ENCODE data around the gene FAM229B. TPM values are rescaled to one million over a fixed set of nuclear protein-coding genes. Genes with fewer than 3 reads are reported as not detected.
A peak's percentile ranks its signal among the peaks of the same experiment; 100 is the strongest.
"Not testable (repeated sequence)": the region's sequence is repeated elsewhere in the genome, so short reads cannot be mapped to it uniquely, and the experiment has no call there.

The FAM229B gene, protein sequence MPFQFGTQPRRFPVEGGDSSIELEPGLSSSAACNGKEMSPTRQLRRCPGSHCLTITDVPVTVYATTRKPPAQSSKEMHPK
- 6.6 and 14.1 TPM in 2 replicates for total RNA-seq (2014; rRNA removed; shearing (Covaris generic))

DNA sequence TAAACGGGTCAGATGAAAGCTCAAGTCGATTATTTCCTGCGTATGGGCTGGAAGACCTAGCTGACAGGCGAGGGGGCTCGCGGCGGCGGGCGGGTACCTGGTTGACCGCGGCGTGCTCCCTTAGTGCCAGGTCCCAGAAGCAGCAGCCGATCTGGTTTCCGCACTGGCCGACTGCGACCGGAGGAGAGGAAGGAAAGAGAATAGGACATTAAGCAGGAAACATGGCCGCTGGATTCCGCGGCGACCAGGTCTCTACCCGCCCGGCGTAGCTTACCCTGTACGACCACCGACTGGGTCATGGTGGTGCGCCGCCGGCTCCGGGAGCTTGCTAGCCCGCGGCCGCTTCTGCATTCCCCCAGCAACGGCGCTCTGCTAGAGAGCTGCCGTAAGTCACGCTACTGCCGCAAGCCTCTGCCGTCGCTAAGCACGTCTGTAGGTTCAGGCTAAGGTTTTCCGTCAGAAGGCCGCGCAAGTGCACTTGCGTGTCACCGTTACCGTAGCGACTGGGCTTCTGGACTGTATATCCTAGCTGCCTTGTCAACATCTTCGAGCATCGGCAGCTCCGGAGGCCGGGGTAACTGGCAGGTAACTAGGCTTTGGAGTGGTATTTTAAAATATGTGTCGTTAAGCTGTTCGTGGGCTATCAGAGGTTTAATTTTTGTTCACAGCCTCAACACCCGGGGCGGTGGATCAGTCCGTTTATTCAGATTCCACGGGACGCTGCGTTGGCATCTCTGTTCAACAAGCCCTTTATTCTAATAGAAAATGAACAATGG is at the start of gene FAM229B, which contains the start of gene TUBE1:
FAM229B (plus strand) TSS at position 456 of the 776 bp plus-strand sequence. CDS start 11,693 bp downstream, outside the sequence.
TUBE1 (minus strand) TSS at position 347 of the 776 bp plus-strand sequence; CDS start at position 299, 48 bp downstream.
- DNase-seq (ENCODE audit: low spot score), result peak; percentile 91

DNA sequence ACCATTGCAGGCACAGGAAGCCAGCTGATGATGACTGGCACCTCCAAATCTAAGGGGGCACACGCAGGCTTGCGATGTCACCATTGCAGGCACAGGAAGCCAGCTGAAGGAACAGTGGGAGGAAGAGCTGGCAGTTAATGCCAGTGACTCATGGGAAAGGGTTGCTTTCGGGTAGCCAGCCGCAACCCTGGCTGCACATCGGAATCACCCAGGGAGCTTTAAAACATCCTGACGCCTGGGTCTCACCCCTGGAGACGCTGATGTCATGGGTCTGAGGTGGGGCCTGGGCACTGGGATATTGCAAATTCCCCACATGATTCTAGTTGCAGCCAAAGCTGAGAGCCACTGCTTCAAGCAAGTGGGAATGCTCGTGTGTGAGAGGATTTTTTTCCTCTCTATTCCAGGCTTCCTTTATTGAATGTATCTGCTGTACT is 49.6 kb upstream of the FAM229B start:
- peak; percentile 79 for DNase-seq (ENCODE audit: low spot score)

DNA sequence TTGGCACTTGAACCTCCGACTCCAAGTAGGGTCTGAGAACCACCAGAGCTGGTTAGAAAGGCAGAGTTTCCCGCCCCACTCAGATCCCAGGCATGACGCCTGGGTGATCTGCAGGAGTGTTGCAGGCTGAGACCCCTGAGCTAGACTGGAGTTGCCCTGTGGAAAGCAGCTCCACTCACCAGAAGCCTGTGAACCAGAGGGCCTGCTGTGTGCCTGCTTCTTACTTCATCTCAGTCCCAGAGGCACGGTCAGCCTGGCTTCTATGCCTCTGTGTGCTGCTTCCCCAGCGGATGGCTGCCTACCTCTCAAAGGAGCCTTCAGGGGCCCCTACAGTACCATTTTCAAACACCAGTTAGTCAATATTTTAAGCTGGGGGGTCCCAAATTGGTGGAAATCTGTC is 49.1 kb upstream of the FAM229B start:
- no peak for DNase-seq (ENCODE audit: low spot score)

DNA sequence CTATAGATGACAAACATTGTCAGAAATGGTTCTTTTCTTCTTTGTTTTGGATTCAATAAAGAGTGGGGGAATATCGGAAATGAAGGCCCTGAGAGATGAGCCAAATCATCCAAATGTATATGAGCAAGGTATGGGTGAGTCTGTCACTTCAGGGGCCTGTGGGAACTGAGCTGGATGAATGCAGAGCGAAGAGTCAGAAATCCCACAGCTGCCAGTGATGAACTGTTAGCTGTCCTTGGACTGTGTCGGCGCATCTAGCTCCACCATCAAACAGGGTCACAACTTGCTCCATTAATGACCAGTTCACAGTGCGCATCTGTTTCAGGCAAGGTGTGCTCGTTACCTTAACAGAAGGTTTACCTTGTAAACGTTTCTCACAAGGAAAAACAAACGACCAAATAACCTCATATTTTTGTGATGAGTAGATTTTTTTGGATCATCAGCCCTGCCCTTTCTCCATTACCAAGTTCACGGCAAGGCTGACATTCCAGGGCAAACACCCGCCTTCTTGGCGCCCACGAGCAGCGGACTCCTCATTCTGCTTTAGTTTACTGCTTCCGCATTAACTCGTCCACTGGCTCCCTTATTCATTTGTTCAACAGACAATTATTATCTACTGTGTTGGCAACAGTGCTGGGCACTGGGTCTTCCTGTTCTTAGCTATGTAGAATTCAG is 48.5 kb upstream of the FAM229B start:
- no peak for DNase-seq (ENCODE audit: low spot score)

DNA sequence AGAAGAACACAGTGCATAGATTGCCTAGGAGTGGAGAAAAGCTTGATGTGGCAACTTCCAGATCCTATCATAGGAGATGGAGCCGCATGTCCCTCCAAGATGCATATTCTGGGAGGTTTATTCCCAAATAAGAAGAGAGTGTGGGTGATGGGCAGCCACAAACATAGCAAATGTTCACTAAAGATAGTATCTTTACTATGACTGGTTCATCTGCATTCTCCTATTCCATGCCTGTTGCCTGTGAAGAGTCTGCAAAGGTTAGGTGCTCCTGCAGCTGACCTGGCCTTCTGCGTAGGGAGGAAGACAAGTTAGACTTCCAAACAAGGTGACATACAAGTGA is 48.0 kb upstream of the FAM229B start:
- DNase-seq (ENCODE audit: low spot score), result no peak

DNA sequence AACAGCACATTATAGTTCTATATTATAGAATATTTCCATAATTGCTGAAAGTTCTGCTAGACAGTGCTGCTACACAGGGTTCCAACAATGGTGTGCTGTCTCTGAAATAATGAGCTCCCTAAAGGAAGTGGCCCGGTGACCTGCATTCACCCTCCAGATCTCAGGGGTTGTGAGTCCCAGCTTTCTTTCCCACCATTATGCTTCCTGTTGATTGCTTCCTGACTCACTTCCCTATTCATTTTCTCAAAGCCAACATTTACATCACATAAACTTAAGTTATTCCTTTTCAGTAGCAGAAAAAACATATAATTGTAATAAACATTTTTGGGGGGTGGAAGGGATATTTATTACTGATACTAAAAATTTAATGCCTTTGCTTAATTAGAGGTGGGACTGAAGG is 46.4 kb upstream of the FAM229B start:
- DNase-seq (ENCODE audit: low spot score), result no peak

DNA sequence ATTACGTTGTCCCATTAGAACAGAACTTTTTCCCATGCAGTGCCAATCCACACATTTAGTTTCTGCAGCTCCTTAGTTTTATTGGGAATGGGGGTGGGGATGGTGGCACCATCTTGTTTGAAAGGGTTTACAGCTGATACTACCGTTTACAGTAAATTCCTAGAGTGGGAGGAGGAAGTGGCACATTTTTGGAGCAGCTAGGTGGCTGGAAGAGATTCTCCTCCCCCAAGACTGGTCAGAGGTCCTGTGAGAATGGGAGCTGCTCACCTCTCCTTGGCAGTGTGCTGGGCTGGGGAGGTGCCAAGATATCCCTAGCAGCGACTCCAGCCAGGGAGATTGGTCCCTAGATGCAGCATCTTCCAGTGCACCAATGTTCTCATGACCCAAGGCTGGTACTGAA is 45.9 kb upstream of the FAM229B start:
- DNase-seq (ENCODE audit: low spot score), result no peak

DNA sequence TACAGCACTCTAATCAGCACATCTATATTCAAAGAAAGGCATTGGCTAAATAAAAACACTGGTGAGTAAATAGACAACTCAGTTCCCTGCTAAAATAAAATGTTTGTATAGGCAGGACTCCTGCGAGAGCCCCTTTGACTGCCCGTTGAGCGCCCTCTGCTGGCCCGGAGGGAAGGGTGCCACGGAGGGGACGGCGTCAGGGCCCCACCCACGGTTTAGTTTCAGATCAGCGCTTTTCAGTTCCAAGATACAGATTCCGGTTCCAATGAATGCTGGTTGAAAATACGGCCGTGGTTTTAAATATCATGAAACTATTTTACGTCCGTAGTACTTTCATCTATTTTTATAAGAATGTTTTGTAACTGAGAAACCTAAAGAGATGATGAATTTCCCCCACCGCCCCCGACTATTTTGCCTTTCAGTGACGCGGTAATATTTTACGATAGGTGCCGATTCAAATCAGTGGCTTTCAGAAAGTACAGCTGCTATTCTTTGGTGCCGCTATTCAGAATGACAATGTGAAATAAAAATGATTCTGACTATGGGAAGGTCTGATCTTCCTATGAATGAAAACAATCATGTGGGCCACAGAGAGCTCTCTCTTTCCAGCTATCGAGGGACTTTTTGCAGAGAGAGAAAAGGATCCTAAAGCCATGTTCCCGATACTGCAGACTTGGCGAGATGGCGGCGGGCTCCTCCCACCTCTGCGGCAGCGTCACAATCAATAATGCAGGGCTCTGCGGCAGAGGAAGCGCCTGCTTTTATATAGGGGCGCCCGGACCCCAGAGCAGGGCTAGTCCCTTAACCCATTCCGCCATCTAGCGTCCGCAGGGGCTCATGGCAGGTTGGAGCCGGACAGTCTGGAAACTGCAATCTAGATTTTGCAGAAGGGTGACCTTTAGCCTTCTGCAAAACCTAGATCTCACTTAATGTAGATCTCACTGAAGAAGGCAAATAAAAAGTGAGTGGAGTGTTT is 44.1 kb upstream of the FAM229B start:
- peak; percentile 79 for DNase-seq (ENCODE audit: low spot score)

DNA sequence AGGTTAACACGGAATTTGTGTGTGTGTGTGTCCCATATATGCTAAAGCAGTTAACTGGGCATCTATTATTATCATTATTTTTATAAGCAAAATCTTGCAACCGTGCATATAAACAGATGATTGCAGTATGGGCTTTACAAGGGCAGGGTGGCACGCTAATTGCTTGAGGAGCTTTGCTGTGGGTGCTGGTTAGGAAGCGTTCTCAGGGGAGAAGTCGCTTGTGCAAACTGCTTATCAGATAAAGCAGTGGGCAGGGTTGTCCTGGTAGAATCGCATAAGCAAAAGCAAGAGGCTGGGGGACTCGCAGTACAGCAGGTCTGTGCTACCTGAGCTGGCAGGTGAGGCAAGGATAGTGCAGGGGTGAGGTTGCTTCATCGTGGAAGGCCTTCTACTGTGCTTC is 43.2 kb upstream of the FAM229B start:
- DNase-seq (ENCODE audit: low spot score), result no peak

DNA sequence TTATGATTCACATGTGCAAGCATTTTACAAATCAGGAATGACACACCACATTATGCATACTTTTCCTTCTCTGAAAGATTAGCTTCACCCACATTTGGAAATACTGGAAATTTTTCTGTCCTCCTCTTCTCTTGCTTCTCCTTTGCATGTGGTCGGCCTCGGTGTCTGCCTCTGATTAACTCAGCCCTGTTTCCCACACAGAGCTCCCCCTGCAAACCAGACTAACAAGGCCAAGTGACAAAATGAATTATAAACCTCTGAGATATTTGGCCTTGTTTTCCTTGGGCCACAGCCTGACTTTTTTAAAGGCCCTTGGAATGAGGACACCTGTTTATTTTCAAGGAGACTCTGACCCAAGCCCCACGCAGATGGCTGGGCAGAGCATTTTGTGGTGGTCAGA is 42.5 kb upstream of the FAM229B start:
- DNase-seq (ENCODE audit: low spot score), result no peak

DNA sequence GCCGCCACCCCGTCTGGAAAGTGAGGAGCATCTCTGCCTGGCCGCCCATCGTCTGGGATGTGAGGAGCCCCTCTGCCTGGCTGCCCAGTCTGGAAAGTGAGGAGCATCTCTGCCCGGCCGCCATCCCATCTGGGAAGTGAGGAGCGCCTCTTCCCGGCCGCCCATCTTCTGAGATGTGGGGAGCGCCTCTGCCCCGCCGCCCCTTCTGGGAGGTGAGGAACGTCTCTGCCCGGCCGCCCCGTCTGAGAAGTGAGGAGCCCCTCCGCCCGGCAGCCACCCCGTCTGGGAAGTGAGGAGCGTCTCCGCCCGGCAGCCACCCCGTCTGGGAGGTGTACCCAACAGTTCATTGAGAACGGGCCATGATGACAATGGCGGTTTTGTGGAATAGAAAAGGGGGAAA is 39.9 kb upstream of the FAM229B start:
- DNase-seq (ENCODE audit: low spot score), result not testable (repeated sequence)

DNA sequence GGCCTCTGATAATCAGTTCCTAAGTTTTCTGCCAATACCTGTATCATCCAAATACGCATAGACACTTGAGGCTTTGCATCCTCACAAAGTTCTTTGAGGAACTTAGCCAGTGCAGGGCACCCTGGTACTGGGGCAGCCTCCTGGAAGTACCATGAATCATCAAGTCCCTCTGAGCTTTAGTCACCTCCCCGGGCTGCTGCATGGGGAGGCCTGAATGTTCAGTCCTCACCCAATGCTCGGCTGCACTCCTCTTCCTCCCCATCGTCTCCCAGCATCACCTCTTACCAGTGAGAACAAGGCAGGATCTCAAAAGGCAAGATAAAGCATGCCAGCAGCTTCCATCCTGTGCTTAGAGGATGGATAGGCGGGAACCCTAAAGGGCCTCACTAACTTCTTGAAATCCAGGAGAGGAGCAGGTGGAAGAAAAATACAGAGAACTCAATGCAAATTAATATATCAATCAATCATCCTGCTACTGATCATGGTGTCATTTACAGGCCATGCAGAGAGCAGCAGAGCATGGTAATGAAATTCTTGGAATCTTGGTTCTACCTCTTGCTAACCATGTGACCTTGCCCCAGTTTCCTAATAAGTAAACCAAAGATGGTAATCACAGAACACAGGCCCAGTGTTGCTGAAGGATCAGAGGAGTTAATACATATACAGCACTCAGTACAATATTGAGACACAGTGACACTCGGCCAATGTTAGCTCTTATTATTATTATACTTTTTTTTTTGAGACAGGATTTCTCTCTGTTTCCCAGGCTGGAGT is 38.2 kb upstream of the FAM229B start:
- DNase-seq (ENCODE audit: low spot score), result no peak

DNA sequence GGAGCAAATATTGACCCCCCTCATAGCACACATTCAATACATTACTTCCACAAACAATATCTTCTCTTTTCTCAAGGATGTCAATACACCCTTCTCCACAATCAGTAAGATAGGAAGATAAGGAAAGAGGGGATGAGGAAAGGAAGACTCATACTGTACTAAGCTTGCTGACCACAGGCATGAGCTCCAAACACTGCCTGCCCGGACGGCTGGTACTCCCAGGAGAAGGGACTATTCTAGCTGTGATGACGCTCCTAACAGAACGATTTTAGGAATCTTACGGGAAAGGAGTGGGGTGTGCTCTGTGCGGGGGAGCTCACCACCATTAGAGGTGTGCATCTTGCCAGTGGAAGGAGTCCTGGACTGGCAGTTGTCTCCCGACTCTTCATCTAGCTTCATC is 37.4 kb upstream of the FAM229B start:
- DNase-seq (ENCODE audit: low spot score), result no peak

DNA sequence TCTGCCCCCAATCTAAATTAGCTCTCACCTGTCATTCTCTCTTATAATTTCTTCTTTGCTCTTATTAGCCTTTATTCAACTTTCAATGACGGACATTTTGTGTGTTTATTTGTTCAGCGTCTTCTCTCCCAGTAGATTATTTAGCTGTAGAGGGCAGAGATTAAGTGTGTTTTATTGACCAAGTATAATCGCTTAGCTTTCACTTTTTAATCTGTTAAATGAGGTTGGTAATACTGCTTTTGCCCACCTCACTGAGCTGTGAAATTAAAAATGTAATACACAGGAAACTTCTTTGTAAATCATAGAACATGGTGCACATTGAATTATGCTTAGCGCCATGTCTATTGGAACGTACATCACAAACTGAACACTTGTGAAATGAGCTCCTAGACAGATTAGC is 37.0 kb upstream of the FAM229B start:
- no peak for DNase-seq (ENCODE audit: low spot score)

DNA sequence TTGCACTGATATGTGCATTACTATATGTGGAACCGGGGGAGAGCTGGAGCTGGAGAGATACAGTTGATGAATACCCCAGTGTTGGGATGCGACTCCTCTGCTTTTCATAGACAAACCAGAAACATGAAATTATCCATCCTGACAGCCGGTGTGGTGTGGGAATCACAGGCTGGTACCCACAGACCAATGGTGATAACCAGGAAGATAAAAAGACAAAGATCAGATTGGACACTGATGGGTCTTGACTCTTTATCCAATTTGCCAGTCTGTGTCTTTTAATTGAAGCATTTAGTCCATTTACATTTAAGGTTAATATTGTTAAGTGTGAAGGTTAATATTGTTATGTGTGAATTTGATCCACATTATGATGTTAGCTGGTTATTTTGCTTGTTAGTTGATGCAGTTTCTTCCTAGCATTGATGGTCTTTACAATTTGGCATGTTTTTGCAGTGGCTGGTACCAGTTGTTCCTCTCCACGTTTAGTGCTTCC is 36.1 kb upstream of the FAM229B start:
- not testable (repeated sequence) for DNase-seq (ENCODE audit: low spot score)

DNA sequence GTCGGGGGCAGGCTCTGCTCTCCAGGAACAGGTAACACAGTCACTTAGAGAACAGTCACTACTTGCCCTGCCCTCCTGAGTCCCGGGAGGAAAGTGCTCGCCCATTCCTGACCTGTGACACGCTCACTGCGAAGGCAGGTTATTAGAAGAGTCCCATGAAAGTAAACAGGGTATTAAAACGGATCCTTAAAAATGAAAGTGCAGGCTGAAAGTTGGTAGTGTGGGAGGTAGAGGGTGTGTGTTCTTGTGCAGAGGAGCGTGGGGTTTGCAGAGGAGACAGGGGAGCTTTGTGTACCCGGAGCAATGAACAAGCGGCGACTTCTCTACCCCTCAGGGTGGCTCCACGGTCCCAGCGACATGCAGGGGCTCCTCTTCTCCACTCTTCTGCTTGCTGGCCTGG is 33.4 kb upstream of the FAM229B start, which contains the start of gene CCN6:
CCN6 (plus strand) TSS at position 104 of the 400 bp plus-strand sequence; CDS start at position 358, 254 bp downstream.
- DNase-seq (ENCODE audit: low spot score), result no peak

DNA sequence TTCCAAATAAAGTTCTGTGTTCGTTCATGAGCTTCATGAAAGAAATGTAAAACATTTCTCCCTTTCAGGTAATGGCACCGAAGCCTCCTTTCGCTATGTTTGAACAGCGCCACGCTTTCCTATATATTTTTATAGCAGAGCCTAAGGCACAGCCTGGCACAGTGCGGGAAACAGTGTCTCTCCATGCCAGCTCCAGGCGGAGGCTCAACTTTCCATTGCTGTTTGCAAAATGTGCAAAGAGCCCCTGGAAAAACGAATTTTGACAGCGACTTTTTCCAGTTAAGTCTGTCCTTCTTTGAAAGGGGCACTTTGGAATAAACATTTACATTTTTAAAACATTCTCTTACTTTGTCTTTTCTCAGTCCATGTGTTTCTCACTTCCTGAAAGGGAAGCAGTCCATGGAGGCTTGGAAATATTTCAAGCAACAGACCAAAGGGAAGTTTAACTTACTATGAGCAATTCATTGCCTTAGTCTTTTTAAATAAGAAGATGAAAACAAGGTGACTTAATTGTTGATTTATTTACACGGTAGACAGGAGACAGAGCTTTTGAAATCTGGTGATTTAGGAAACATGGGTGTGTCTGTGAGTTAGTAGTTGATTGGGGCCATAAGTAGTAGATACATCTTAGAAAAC is 32.7 kb upstream of the FAM229B start:
- DNase-seq (ENCODE audit: low spot score), result no peak

DNA sequence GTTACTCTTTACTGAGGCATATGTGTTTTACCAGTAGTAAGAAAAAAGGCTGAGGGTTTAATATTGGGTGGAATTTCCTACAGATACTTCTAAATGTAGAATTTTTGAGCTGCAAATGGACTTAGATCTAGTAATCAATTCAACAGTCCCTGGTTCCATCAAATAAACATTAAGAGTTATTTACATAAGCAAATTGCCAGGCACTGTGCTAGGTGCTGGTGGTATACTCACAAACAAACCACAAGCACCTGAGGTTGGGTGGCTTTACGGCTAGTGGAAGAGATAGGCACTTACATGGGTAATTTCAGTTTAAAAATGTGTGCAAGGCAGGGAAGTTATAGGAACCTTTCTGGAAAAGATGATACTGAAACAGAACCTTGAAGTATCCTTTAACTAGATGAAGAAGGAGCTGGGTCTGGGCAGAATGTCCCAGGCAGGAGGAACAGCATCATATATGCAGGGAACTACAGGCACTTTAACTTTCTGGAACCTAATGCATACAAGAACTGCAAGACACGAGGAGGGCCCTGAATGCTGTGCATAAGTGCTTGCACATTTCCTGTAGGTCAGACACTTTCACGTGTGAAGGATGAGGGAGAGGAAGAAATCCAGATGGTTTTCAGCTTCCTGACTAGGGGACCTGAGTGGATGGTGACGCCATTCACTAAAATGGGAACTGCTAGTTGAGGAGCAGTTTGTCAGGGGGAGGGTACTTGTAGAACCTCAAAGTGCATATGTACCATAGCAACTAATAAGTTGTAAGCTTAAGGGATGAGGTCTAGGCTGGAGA is 29.0 kb upstream of the FAM229B start:
- no peak for DNase-seq (ENCODE audit: low spot score)

DNA sequence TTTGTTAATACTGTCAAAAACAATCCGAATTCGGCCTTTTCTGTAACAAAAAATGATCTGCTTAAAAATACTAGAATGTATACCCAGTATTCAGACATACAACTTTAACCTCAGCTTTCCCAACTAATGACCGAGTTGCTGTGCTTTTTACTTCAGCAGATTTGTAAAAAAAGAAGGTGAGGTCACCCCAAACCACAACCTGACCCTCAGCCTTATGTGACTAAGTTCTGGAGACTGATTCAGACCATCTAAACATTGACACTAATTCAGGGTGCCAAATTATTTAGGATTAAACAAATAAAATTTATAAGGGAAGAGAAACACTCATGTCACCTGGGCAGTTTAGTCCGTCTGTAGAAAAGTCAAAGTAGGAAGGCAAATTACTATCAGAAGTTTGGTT is 25.8 kb upstream of the FAM229B start:
- DNase-seq (ENCODE audit: low spot score), result no peak
